Measurements from ENCODE around the gene MAP3K3.

The MAP3K3 gene

DNA sequence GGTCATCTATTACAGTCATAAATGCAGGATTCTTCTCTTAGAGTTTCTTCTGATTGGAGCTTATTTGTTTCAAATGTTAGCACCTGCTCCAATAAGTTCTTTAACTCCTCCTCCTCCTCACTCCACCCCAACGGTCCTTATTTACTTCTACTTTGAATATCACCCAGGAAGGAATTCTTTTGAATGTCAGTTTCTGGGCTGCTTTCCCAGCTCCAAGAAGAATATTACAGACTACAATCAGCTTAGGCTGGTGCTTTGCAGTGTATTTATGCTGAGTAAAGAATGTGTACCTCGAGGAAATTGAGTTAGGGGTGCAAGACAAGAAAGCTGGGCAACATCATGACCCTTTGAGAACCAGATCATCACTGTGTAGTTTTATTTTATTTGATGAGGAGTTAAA lies 30.8 kb downstream of the MAP3K3 start:
- DNase-seq (ENCODE audit: low read depth): no peak

GRCh38 chr17:63657786-63658185 lies 35.6 kb downstream of the MAP3K3 start:
- DNase-seq (ENCODE audit: low read depth): no peak

- DNase-seq (ENCODE audit: low read depth): no peak
These were observed 36.1 kb downstream of the MAP3K3 start for GRCh38 chr17:63658366-63658765.

DNA sequence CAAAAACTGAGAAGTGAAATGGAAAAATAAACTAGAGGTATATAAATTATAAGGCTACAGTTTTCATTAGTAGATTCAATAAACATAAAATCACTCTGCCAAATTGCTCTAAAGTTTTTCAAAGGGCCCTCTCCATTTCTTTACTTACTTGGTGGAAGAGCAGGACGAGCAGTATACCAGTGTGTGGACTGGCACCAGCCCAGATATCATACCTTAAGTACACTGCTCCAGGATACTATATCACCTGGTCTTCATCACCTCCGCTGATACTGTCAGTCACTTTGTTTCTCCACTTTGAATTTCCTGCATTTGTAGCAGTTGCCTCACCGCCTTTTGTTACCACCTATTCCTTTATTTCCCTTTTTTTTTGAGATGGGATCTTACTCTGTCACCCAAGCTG lies 37.6 kb downstream of the MAP3K3 start:
- DNase-seq (ENCODE audit: low read depth): no peak

DNA sequence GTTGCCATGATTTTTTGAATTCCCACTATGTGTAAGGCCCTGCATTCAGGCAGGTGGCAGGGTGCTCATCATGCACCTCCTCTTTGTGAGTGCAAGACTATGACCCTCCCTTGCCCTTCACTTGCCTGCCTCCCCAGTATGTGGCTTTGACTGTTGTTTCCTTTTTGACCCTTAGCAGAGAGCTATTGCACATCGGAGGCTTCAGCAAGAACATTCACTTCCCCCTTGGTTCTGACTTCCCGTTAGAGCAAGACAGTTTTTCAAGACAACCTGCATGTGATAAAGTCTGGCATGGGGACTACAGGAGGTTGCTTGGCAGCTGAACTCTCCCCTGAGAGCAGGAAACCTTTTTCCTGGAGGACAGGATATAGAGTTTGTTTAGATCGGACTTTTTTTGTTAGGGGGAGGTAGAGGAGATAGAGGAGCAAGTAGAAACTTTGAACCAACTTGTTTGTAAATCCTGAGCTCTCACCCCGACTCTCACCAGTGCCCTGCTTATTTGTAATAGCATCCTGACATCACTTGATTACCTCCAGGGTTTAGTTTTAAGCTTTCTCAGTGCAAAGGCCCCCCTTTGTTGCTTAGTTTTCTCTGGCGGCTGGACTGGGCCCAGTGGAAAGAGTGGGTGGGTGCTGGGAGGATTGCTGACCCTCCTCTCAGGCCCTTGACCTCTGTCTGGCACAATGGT lies 43.5 kb downstream of the MAP3K3 start:
- no peak for DNase-seq (ENCODE audit: low read depth)

DNA sequence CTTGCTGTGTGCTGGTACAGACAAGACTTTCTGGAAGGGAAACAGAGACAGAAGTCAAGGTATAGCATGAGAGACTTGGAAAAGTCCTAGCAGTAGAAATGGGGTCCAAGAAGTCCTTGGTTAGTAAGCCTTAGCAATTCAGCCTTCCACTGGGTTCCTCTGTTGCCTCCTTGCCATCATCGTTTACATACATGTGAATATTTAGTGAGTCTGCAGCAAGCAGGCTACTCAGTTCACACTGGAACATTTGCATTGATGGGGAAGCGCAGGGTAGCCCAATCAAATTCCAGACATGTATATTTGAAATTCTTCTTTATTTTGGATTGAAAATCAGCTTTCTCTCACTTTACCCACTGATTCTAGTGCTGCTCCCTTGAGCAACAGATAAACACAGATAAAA lies 50.6 kb downstream of the MAP3K3 start:
- DNase-seq (ENCODE audit: low read depth): no peak

DNA sequence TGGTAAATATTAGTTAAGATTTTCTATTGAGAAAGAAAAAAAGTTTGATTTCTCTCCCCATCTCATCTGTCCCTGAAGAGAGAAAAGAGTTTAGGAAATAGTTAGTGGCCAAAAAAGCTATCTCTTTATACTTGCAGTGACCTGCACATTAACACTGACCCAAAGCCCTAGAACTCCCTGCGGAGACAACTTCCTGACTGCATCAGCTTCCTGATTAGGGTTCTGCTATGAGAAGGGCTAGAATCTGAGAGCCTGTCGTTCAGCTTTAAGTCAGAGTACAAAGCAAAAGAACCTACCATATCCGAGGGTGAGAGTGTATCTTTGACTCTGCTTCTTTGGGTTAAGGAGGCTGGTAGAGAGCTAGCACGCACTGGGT lies 53.0 kb downstream of the MAP3K3 start:
- DNase-seq (ENCODE audit: low read depth): no peak

DNA sequence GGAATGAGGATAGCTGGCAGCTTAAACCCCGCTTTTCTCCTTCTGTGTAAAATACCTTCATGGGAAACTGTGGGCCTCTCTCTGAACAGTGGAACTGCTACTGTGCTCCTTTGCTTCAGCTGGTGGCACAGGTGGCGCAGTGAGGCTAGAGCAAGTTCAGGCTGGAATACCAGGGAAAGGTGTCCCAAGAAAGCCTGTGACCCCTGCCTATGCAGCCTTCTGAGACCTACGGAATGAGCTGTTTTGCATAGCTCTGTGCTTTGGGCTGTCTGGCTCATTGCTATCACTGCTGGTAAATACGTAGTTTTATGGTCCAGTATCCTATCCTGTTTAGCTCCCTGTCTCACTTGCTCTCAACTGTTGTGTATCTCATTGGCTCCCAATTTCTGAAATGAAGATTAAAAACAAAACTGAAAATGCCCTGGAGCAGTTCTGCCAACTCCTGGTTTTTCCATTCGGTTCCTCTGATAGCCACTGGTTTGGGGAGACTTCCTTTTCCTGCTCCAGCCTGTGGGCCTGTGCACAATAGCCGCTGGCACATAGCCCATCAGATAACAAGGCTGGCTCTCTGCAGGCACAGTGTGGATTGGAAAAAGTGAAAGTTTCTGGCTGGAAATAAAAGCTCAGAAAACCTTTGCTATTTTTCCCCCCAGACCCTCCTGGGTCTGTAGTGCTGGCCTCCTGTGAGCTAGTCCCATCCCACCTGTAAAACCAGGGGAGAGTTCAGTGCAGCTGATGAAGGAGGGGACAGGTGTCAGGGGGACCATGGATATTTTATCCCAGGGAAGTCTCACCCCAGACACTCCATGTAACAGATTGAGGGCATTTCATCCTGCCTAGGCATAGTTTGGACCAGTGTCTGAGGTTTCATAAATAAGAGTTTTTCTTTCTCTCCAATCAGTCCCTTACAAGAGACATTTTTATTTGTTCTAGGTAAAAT lies 53.7 kb downstream of the MAP3K3 start:
- DNase-seq (ENCODE audit: low read depth): peak; percentile 58

DNA sequence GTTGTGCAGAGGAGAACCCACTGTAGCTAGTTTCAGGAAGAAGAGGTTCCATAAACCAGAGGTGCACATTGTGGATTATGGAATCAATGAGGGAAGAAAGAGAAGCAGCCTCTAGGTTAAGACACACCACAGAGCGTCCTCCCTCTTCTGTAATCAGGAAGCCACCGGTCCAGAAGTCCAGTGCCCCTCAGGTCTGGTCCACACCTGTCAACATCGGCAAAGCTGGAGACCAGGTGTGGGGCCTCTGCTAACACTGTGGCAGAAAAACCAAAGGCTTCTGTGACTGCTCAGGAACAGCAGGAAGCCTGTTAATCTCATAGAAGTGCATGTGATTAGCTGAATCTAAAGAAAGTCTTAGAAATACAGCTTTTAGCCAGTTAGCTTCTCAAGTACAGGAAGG lies 54.4 kb downstream of the MAP3K3 start:
- no peak for DNase-seq (ENCODE audit: low read depth)

- no peak for DNase-seq (ENCODE audit: low read depth)
These were observed 57.0 kb downstream of the MAP3K3 start for GRCh38 chr17:63679214-63679613.

DNA sequence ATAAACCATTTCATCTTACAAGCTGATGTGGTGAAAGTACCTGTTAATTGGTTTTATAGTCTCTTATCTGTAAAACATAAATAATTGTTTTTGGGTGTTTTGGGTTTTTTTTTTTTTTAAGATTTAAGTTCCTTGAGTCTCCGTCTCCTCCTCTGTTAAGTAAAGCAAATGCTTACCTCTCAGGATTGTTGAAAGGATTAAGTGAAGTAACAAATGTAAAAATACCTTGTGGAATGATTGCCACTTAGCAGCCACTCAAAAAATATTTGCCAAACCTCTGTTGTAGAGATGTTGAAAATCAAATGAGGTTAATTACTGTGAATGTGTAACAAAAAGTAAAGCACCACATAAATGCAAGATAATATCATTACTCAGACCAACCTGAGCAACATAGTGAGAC lies 58.5 kb downstream of the MAP3K3 start:
- DNase-seq (ENCODE audit: low read depth): no peak

DNA sequence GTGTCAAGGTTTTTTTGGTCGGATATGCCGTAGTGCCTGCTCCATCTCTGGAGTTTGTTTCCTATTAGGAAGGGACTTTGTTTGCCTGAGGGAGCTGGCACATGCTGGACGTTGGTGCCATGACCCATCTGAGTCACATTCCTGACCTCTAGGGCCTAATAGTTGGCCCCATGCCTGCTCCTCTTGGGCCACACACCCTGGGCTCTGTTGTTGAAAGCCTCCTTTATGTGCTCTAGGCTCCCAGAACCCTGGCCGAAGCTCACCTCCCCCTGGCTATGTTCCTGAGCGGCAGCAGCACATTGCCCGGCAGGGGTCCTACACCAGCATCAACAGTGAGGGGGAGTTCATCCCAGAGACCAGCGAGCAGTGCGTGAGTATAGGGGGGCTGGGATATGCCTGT lies 59.3 kb downstream of the MAP3K3 start:
- no peak for DNase-seq (ENCODE audit: low read depth)

DNA sequence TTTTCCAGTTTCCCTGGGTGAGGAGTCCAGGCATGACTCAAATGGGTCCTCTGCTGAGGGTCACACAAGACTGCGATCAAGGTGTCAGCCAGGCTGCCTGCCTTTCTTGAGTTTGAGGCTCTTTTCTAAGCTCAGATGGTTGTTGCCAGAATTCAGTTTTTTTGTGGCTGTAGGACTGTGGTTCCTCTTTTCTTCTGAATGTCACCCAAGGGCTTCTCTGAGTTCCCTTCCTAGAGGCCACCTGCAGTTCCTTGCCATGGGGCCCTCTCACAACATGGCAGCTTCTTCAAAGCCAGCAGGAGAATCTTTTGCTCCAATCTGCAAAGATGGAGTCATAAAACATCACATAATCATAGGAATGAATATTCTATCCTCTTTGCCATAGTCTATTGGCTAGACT lies 60.2 kb downstream of the MAP3K3 start:
- DNase-seq (ENCODE audit: low read depth): no peak

- DNase-seq (ENCODE audit: low read depth): no peak
These were observed 60.8 kb downstream of the MAP3K3 start for GRCh38 chr17:63682981-63683380.

GRCh38 chr17:63685041-63685440 lies 62.8 kb downstream of the MAP3K3 start:
- no peak for DNase-seq (ENCODE audit: low read depth)

GRCh38 chr17:63685578-63685977 lies 63.4 kb downstream of the MAP3K3 start:
- no peak for DNase-seq (ENCODE audit: low read depth)

DNA sequence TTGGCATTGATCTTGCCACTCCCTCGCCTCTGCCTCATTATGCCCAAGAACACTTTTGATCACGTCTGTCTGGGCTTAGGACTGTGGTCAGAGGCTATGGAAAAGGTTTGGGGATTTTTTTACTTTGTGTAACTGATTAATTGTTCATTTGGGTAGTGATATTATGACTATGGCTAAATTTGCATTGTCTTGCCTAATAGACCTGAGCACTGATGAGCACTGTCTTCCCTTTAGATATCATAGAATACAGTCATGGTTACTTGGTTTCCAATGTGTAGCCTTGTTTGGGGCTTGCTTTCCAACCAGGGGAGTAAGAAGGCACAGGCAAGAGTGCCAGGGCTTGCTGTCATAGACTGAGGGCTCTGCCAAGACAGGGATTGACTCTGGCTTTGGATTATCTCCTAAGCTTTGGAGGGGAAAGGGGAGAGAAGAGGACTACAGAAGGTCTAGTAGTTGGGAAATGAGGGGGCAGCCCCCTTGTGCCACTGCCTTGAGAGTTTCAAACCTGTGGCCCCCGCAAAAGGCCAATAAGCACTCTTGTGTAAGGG lies 64.0 kb downstream of the MAP3K3 start:
- DNase-seq (ENCODE audit: low read depth): no peak

DNA sequence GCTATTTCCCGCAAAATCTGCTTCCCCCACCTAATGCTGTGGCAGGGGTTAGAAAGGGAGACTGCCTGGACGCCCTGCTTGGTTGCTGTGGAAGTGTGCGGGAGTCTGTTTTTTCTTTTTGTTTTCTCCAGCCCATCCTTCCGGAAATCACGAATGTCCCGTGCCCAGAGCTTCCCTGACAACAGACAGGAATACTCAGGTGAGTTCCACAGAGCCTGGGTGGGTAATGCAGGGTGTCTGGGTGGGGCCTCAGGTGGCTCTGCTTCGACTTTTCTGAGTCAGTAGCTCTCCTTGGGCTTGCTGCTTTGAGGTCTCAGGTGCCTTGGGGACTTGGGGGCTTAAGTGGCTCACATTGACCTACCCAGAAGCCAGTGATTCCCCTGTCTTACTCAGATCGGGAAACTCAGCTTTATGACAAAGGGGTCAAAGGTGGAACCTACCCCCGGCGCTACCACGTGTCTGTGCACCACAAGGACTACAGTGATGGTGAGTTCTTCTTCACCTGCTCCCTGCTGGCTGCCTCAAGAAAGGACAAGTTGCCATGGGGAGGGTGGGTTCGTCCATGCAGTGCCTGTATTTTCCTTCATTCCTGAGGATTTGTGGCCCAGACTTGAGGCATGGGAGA lies 66.3 kb downstream of the MAP3K3 start:
- no peak for DNase-seq (ENCODE audit: low read depth)

- no peak for DNase-seq (ENCODE audit: low read depth)
These were observed 67.3 kb downstream of the MAP3K3 start for GRCh38 chr17:63689479-63689878.

DNA sequence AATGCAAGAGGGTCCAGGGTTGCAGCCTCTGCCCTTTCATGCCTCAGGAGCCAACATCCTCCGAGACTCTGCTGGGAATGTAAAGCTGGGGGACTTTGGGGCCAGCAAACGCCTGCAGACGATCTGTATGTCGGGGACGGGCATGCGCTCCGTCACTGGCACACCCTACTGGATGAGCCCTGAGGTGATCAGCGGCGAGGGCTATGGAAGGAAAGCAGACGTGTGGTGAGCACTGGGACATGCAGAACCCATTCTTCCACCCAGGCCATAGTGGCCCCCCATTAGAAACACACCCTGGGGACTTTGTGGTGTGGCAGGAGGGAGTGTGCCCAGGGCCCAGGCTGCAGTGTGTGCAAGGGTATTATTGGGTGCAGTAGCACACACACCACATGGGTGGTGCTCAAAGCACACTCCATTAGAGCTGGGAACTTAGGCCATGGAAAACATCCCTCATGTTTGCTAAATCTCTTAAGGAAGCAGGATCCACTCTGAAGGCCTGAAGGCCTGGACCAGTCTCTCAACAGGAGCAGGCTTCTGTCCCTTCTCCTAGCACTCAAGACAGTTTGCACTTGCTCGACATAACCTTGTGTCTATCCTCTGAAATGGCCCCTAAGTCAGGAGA lies 70.1 kb downstream of the MAP3K3 start:
- no peak for DNase-seq (ENCODE audit: low read depth)

- DNase-seq (ENCODE audit: low read depth): no peak
These were observed 71.3 kb downstream of the MAP3K3 start for GRCh38 chr17:63693411-63694113.

Data from fibroblast of the conjunctiva (primary cell).